TTC549 (cell line): ENCODE data around the gene VSIG10.
"Not testable (repeated sequence)": the region's sequence is repeated elsewhere in the genome, so short reads cannot be mapped to it uniquely, and the experiment has no call there.

Source experiments
- FAIRE-seq: peaks from 2 replicates; lab custom pipeline; 2012; peaks lifted over from hg19 to GRCh38; lab: Jason Lieb, UNC

The VSIG10 gene, protein sequence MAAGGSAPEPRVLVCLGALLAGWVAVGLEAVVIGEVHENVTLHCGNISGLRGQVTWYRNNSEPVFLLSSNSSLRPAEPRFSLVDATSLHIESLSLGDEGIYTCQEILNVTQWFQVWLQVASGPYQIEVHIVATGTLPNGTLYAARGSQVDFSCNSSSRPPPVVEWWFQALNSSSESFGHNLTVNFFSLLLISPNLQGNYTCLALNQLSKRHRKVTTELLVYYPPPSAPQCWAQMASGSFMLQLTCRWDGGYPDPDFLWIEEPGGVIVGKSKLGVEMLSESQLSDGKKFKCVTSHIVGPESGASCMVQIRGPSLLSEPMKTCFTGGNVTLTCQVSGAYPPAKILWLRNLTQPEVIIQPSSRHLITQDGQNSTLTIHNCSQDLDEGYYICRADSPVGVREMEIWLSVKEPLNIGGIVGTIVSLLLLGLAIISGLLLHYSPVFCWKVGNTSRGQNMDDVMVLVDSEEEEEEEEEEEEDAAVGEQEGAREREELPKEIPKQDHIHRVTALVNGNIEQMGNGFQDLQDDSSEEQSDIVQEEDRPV

DNA sequence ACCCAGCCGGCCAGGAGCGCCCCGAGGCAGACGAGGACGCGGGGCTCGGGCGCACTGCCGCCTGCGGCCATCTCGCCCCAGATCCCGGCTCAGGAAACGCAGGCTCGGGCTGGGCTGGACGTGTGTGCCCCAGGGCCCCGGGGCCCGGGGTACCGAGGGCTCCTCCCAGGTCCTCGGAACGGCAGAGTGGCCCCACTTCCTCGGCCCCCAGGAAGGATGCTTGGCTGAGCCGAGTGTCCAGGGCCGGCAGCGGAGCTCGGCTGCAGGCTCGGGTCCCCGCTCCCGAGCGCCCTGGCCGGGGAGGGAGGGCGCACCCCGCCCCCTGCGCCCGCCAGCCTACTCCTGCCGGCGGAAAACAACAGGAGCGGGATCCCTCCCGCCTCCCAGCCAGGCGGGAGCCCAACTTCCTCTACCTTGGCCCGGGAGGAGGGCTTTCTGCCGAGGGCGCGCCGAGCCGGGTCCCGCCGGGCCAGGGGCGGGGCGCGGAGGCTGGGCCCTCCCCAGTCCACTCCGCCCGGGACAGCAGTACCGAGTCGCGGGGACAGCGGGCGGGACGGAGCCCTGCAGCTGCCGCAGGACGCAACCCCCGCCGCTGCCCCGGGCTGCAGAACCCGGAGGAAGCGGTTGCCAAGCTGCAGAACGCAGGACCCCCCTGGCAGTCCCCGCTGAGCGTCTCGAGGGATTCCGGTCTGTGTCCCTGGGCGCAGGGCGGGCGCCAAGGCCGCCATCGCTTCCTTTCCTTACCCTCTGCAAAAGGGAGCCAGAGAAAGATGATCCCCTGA lies at the start of gene VSIG10:
Gene VSIG10, minus strand, starts transcription at position 411 of the 782 bp plus-strand sequence. Its CDS starts 340 bp downstream, at position 71.
- no peak for FAIRE-seq

DNA sequence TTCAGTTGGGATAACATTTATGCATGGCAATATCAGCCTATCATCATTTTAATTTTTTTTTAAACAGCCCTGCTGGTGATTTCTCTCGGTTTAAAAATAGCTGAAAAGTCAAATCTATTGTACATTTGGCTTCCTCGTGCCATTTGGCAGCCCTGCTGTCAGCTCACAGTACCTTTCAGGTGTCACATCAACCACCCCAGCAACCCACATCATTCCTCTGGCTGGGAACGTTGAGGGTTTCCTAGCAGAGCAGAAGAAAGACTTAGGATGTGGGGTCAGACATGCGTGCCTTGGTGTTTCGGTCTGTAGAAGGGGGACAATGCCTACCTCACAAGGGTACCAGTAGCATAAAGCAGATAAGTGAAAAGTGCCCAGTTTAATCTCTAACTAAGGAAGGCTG lies 47.9 kb upstream of the VSIG10 start:
- no peak for FAIRE-seq

DNA sequence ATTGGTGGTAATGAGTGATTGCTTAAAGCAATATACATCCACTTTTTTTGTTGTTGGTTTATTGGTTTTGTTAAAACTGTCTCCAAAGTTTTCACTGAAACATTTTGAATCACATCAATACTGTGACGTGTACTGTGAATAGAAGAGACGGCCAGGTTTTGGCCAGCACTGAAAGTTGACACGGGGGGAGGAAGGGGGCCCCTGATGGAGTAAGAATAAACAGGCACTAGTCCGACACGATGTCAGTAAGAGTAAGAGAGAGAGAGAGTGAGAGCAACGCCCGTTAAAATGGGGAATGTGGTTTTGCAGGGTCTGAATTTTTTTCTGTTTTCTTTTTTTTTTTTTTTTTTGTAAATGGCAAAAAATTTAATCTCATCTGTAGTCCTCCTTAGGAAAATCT lies 46.8 kb upstream of the VSIG10 start:
- no peak for FAIRE-seq

DNA sequence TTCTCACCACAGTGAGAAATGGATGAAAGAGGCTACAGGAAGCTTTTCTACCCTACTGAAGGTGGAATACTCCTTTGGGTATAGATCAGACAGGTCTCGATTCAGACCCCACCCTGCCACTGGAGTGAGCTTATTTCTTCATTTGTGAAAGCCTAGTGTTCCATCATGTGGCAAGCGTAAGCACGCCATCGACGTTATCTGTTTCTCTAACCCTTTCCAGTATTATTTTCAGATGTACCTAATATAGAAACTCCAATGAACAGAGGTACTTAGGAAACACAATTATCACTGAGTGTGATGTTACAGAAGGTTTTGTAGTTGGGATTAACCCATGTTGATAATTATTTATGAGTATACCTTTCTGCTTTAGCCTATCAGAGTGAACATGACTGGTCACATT lies 44.5 kb upstream of the VSIG10 start:
- no peak for FAIRE-seq

DNA sequence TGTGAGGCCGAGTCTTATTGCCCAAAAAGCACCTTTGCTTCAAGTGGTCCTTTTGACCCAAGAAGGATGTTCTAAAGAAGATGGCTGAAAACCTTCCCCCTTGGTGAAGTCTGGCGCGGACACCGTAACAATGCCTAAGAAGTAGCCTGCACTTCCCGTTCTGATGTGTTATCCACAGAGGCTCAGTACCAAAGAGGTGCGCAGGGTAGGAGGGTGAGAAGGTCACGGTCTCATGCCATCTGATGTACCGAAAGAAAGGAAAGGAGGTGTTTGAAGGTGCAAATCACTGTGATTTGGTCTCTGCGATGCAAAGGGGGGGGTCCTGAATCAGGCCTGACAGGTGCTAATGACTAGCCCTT lies 42.0 kb upstream of the VSIG10 start:
- FAIRE-seq: no peak

DNA sequence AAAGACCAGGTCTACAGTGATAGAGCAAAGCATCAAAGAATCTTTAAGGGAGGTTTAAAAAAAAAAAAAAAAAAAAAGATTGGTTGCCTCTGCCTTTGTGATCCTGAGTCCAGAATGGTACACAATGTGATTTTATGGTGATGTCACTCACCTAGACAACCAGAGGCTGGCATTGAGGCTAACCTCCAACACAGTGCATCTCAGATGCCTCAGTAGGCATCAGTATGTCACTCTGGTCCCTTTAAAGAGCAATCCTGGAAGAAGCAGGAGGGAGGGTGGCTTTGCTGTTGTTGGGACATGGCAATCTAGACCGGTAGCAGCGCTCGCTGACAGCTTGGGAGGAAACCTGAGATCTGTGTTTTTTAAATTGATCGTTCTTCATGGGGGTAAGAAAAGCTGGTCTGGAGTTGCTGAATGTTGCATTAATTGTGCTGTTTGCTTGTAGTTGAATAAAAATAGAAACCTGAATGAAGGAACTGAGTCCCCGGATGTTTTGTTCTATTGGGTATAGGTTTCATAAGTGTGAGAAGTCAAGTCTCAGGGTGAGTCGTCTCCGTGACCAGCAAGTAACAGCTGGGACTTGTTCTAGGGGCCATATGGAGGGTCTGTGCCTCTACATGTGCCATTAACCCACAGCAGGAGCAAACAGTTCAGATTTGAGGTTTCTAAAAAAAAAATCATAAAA lies 41.4 kb upstream of the VSIG10 start:
- FAIRE-seq: no peak

DNA sequence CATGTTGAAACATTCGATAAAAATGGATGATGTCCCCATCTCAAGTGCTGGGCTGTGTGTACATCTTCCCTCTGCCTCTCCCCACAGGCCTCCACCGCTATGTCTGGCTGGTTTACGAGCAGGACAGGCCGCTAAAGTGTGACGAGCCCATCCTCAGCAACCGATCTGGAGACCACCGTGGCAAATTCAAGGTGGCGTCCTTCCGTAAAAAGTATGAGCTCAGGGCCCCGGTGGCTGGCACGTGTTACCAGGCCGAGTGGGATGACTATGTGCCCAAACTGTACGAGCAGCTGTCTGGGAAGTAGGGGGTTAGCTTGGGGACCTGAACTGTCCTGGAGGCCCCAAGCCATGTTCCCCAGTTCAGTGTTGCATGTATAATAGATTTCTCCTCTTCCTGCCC lies 40.7 kb upstream of the VSIG10 start:
- FAIRE-seq: no peak

DNA sequence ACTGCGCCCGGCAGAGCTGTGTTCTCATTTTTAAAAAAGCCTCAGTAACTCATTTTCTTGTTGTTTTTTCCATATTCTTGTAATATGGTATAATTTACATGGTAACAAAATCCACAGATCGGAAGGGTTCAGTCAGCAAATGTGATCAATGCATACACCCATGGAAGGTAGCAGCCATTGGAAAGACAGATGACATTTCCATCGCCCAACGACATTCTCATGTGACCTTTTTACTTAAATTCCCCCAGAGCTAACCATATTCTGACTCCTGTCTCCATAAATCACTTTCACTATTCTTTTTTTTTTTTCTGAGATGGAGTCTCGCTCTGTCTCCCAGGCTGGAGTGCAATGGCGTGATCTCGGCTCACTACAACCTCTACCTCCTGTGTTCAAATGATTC lies 37.0 kb upstream of the VSIG10 start:
- no peak for FAIRE-seq

DNA sequence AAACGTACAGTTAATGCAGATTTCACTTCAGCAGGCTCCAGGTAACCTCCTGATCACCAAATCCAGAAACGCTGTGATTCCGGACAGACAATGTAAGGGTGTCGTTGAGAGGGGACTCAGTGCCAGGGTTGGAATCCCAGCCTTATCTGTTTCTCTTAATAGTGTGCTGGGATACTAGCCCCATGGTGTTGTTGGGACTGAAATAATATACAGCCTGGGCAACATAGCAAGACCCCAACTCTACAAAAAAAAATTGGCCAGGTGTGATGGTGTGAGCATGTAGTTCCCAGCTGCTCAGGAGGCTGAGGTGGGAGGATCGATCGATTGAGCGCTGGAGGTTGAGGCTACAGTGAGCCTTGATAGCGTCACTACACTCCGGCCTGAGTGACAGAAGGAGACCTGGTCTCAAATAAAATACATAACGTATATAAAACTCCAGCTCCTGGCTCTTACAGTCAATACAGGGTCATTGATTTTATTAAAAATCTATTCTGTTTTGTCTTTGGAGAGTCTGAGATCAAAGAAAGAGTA lies 33.4 kb upstream of the VSIG10 start:
- FAIRE-seq: no peak

DNA sequence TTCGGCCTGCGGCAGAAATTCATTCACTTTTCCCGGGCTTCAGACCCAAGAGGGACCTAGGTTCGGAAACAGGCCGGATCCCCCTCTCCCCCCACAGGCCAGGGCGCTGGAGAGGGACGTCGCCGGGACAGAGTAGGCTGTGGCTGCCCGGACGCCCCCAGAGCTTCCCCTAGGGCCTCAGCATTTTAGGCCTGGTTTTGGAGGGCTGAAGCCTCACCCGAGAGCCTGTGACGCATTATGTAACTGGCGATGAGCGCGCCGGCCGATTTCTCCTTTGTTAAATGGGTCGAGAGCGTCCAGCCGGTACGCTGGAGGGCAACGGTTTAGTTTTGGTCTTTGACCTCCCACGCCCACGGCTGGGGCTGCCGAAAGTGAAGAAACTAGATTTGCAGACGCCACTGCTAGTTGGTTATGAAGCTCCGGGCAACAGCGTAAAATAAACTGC lies 32.8 kb upstream of the VSIG10 start:
- no peak for FAIRE-seq

DNA sequence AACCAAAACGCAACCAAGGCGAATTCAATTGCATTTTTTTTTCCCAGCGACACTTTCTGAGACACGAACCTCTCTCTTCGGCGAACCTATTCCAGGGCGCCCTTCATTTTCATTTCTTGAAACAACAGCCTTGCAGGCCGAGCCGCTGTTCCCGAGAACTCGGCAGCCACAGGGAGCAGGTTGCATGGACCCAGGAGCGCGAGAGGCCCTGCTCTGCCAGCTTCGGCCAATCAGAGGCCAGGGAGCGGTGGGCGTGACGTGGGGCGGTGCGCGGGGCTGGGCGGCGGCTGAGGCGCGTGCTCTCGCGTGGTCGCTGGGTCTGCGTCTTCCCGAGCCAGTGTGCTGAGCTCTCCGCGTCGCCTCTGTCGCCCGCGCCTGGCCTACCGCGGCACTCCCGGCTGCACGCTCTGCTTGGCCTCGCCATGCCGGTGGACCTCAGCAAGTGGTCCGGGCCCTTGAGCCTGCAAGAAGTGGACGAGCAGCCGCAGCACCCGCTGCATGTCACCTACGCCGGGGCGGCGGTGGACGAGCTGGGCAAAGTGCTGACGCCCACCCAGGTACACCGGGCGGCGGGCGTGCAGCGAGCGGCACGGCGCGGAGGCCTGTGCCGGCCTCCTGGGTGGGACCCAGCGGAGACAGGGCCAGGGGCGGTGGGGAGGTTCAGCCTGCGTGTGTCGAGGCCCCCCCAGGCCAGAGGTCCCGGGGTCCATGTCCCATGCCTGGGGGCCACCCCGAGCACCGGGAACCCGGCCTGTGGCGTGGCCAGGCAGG lies 32.2 kb upstream of the VSIG10 start, which contains the start of gene PEBP1:
Gene PEBP1, plus strand, starts transcription at position 337 of the 771 bp plus-strand sequence. Its CDS starts 86 bp downstream, at position 423.
- no peak for FAIRE-seq

DNA sequence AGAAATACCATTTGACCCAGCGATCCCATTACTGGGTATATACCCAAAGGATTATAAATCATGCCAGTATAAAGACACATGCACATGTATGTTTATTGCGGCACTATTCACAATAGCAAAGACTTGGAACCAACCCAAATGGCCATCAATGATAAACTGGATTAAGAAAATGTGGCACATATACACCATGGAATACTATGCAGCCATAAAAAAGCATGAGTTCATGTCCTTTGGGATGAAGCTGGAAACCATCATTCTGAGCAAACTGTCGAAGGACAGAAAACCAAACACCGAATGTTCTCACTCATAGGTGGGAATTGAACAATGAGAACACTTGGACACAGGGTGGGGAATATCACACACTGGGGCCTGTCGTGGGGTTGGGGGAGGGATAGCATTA lies 25.6 kb upstream of the VSIG10 start:
- not testable (repeated sequence) for FAIRE-seq

DNA sequence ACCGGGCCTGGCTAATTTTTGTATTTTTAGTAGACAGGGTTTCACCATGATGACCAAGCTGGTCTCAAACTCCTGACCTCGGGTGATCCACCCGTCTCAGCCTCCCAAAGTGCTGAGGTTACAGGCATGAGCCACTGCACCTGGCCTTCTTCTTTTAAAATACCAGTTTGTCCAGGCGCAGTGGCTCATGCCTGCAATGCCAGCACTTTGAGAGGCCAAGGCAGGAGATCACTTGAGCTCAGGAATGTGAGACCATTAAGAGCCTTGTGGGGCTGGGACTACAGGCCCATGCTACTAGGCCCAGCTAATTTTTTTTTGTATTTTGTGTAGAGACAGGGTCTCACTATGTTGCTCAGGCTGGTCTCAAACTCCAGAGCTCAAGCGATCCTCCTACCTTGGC lies 24.1 kb upstream of the VSIG10 start:
- no peak for FAIRE-seq

DNA sequence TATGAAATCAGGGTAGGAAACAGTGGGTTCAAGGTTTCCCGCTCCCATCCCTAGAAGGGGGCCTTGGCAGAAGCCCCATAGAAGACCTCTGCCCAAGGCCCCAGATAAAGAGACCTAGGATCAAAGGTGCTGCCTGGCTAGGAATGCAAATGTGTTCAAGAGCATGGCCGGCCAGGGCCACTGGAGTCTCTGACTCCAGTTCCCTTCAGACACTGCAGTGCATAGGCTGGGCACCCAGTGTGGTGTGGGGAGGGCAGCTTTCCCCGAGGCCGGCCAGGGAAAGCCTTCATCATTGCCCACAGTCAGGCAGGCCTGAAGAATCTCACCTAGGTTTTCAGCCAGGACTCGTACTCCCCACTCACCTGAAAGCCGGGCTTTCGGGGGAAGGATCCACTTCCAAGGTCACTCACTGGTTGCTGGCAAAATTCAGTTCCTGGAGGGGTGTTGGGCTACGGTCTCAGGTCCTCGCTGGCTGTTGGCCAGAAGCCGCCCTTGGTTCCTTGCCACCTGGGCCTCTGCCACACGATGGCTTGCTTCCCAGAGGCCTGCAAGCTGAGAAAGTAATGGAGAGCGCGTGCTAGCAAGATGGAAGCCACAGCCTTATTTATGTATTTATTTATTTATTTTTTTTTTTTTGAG lies 22.4 kb upstream of the VSIG10 start:
- FAIRE-seq: no peak

DNA sequence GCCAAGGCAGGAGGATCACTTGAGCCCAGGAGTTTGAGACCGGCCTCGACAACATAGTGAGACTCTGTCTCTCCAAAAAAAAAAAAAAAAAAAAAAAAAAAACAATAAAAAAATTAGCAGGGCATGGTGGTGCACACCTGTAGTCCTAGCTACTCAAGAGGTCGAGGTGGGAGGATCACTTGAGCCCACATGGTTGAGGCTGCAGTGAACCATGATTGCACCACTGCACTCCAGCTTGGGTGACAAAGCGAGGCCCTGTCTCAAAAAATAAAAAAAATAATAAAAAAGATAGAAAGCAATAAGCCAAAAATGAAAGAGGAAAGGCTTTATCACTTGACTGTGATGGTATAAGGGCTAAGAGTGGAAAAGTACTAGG lies 21.9 kb upstream of the VSIG10 start:
- FAIRE-seq: no peak

DNA sequence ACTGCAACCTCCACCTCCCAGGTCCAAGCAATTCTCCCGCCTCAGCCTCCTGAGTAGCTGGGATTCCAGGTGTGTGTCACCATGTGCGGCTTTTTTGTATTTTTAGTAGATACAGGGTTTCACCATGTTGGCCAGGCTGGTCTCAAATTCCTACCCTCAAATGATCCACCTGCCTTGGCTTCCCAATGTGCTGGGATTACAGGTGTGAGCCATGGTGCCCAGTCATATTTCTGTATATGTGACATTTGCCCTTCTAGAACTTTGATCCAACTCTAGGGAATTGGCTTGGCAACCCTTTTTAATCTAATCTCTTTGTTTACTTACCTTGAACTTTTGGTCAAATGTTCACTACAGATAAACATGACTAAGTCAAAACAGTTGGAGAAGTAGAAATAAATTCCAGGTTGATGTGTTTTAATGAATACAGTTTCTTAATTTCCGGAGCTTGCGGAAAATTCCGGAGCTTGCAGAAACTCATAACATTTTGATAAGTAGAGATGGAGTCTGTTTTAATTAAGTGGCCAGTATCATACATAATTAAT lies 20.6 kb upstream of the VSIG10 start:
- FAIRE-seq: no peak

DNA sequence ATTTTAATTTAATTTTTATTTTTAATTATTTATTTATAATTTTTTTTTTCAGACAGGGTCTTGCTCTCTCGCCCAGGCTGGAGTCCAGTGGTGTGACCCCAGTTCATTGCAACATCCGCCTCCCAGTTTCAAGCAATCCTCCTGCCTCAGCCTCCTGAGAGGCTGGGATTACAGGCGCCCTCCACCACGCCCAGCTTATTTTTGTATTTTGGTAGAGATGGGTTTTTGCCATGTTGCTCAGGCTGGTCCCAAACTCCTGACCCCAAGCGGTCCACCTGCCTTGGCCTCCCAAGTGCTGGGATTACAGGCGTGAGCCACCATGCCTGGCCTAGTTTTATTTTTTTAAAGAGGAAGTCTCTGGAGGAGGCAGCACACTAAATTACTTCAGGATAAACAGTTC lies 18.5 kb upstream of the VSIG10 start:
- FAIRE-seq: no peak

DNA sequence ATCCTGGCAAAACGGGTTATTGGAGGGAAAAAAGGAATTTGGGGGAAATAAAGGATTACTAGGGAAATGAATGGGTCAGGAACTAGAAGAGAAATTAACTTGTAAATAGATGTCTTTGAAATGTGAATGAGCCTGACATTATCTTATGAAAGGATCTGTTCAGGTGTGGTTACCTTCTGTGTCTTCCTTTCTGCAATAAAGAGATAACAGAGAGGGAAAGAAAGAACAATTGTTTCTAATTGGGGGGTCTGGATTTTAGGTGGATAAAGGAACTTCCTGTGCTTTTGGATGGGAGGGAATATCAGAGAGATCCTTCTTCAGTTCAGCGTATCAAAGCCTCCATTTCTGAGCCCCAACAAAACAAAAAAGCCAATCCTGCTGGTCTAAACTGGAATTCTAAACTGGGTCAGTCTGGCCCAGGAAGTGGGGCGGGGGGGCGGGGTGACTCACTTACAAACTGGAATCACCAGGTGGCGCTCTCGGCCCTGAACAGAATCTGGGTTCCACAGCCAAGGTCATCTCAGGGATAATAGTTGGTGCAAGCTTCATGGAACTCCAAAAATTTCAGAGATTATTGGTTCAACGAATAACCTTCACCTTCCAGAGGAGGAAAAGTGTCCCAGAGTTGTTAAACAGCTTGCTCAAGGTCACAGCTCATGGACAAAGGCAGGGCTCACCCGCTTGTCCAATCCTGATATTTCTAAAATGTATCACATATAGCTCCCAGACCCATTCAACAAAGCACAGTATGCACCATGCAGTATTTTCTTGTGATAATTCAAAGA lies 17.0 kb upstream of the VSIG10 start:
- FAIRE-seq: no peak

DNA sequence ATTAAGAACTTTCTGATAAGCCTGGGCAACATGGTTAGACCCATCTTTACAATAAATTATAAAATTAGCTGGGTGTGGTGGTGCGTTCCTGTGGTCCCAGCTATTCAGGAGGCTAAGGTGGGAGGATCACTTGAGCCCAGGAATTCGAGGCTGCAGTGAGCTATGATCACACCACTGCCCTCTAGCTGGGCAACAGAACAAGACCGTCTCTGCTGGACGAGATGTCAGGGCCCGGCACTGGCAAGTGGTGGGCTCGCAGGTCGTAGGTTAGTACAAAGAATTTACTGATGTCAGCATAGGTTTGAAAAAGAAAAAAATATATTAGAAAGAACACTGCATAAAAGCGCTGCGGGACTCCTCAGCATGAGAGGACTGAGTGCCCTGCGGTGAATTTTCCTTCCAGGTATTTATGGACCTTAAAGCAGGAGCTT lies 15.7 kb upstream of the VSIG10 start:
- FAIRE-seq: no peak

DNA sequence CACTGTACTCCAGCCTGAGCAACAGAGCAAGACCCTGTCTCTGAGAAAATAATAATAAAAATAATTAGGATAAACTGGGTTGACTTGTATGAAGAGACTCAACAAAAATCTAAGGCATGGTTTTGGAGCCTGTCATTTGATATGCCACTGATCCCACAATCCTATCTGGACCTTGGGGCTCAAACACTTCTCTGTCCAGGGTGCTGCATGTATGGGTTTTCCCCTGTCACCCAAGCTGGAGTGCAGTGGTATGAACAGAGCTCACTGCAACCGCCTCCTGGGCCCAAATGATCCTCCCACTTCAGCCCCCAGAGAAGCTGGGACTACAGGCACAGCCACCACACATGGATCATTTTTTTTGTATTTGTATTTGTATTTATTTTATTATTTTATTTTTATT lies 5.3 kb upstream of the VSIG10 start:
- no peak for FAIRE-seq
